HCT116 (cell line): Measurements from ENCODE around the gene IQCN.

Source experiments
- ATF3 ChIP-seq: IDR thresholded peaks from 2 replicates; pipeline ENCODE4 v1.6.1; 2012
- CEBPB ChIP-seq: IDR thresholded peaks from 2 replicates; pipeline ENCODE4 v1.6.1; 2012; ENCODE audit warnings: low read depth
- CTCF ChIP-seq, 3 experiments: fragments of 200-600 bp in 1 of 3; sonication (generic) in 1 of 3; IDR thresholded peaks in 2 of 3; conservative IDR thresholded peaks in 1 of 3; 2 replicates each; pipeline ENCODE4 v1.5.1; 2012 to 2017; ENCODE audit warnings: low read depth in 2 of 3, low read length in 2 of 3, antibody characterized with exemption in 1 of 3, borderline replicate concordance in 1 of 3, control low read depth in 1 of 3, mild to moderate bottlenecking in 1 of 3, mixed read lengths in 1 of 3, mixed run types in 1 of 3, moderate library complexity in 1 of 3; ENCODE audit not compliant: insufficient read depth in 1 of 3
- EGR1 ChIP-seq: IDR thresholded peaks from 2 replicates; pipeline ENCODE4 v1.6.1; 2012; ENCODE audit warnings: low read depth
- ELF1 ChIP-seq: IDR thresholded peaks from 2 replicates; pipeline ENCODE4 v1.6.1; 2012; ENCODE audit warnings: low read depth, borderline replicate concordance
- EZH2 ChIP-seq: fragments of 200-600 bp; sonication (generic); IDR thresholded peaks from 2 replicates; pipeline ENCODE4 v1.6.1; 2017; ENCODE audit warnings: antibody characterized with exemption, mixed run types
- POLR2A ChIP-seq: IDR thresholded peaks from 2 replicates; pipeline ENCODE4 v1.7.0; 2011; ENCODE audit warnings: borderline replicate concordance; ENCODE audit not compliant: insufficient read depth, insufficient read length; ENCODE audit errors: extremely low read depth
- POLR2AphosphoS5 ChIP-seq: IDR thresholded peaks from 2 replicates; pipeline ENCODE4 v1.6.1; 2011; ENCODE audit warnings: mild to moderate bottlenecking, low read depth, low read length, moderate library complexity
- RAD21 ChIP-seq: IDR thresholded peaks from 2 replicates; pipeline ENCODE4 v1.6.1; 2012; ENCODE audit warnings: low read depth, mild to moderate bottlenecking
- REST ChIP-seq: IDR thresholded peaks from 2 replicates; pipeline ENCODE4 v1.6.1; 2012; ENCODE audit warnings: low read depth
- SP1 ChIP-seq: IDR thresholded peaks from 2 replicates; pipeline ENCODE4 v1.6.1; 2012; ENCODE audit warnings: low read depth
- TCF7L2 ChIP-seq: IDR thresholded peaks from 2 replicates; pipeline ENCODE4 v1.7.0; 2011; ENCODE audit warnings: borderline replicate concordance, inconsistent platforms; ENCODE audit not compliant: insufficient read depth, insufficient read length; ENCODE audit errors: extremely low read depth
- TF ChIP-seq, protein P1 (sequence below): IDR thresholded peaks from 2 replicates; pipeline ENCODE4 v1.6.1; 2011; ENCODE audit warnings: mild to moderate bottlenecking, low read length, moderate library complexity; ENCODE audit not compliant: insufficient replicate concordance; ENCODE audit errors: extremely low read depth

DNA sequence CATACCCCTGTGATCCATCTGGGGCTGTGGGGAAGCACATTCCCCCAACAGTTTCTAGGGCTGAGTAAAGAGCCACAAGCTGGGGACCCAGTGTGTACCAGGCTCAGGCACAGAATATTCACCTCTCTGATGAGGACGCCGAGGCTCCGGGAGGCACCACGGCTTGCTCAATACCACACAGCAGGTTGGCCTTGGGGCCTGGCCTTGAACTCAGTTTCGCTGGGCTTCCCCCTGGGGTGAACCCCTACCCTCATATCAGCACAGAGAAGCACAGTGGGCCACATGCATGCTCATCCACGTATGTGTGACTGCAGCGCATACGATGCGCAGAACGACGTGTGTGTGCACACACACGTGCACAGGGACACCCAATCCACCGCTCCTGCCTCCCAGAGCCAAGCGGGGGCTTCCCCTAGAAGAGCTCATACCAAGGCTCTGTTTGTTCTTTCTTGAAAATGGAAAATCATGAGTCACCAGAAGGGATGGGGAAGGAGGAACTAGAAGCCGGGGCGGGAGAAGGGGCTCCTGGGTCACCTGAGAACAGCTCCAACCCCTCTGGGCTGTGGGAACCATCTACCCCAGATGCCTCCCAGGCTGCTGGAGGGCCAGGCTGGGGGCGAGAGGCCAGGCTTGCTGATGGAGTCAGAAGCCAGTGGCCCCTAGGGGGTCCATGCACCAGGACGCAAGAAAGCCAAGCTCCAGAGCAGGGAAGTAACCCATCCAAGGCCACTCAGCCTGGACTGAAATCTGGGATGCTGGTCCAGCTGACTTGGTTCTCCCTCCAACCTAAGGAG lies 43.1 kb downstream of the IQCN start:
- TF ChIP-seq POLR2A = no peak
- TF ChIP-seq ELF1 = no peak
- no peak for TF ChIP-seq REST
- TF ChIP-seq CTCF (IDR thresholded peaks at IDR 0.05 in 2 of 3, conservative IDR thresholded peaks at IDR 0.05 in 1 of 3; ENCODE audit: borderline replicate concordance in 1 of 3, insufficient read depth in 1 of 3, low read depth in 2 of 3, low read length in 2 of 3) = no peak
- no peak for TF ChIP-seq ATF3
- no peak for TF ChIP-seq RAD21
- no peak for TF ChIP-seq SP1
- TF ChIP-seq POLR2AphosphoS5 = no peak
- TF ChIP-seq CEBPB = no peak
- TF ChIP-seq, protein P1, sequence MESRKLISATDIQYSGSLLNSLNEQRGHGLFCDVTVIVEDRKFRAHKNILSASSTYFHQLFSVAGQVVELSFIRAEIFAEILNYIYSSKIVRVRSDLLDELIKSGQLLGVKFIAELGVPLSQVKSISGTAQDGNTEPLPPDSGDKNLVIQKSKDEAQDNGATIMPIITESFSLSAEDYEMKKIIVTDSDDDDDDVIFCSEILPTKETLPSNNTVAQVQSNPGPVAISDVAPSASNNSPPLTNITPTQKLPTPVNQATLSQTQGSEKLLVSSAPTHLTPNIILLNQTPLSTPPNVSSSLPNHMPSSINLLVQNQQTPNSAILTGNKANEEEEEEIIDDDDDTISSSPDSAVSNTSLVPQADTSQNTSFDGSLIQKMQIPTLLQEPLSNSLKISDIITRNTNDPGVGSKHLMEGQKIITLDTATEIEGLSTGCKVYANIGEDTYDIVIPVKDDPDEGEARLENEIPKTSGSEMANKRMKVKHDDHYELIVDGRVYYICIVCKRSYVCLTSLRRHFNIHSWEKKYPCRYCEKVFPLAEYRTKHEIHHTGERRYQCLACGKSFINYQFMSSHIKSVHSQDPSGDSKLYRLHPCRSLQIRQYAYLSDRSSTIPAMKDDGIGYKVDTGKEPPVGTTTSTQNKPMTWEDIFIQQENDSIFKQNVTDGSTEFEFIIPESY = no peak
- no peak for TF ChIP-seq EZH2
- TF ChIP-seq TCF7L2 = no peak
- TF ChIP-seq EGR1 = no peak
